Measurements from ENCODE around the gene LRRC2.

DNA sequence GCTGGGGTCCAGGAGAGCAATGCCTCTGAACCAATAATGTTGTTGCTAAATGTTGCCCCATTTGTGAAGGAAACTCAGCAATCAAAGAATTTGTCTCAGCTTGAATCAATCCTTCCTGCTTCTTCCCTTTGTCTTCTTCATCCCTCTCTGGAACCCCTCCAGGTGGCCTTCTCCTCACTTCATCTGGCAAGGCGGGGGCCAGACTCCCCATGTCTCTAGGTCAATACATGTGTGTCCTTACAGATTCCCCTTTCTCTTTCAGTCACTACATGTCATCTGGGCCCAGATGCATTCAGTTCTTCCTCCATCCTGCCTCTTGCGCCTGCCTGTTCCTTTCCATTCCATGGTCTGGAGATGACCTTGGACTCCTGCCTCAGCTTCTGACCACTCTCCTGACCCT is 93.4 kb downstream of the LRRC2 start:
- TF ChIP-seq, protein P1, sequence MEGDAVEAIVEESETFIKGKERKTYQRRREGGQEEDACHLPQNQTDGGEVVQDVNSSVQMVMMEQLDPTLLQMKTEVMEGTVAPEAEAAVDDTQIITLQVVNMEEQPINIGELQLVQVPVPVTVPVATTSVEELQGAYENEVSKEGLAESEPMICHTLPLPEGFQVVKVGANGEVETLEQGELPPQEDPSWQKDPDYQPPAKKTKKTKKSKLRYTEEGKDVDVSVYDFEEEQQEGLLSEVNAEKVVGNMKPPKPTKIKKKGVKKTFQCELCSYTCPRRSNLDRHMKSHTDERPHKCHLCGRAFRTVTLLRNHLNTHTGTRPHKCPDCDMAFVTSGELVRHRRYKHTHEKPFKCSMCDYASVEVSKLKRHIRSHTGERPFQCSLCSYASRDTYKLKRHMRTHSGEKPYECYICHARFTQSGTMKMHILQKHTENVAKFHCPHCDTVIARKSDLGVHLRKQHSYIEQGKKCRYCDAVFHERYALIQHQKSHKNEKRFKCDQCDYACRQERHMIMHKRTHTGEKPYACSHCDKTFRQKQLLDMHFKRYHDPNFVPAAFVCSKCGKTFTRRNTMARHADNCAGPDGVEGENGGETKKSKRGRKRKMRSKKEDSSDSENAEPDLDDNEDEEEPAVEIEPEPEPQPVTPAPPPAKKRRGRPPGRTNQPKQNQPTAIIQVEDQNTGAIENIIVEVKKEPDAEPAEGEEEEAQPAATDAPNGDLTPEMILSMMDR (IDR thresholded peaks at IDR 0.05 in 2 of 3, conservative IDR thresholded peaks at IDR 0.05 in 1 of 3; ENCODE audit: insufficient read depth in 2 of 3, low read depth in 1 of 3, low read length in 3 of 3), result no peak
- no peak for TF ChIP-seq SMARCA5 (IDR thresholded peaks at IDR 0.05)
- TF ChIP-seq NONO (IDR thresholded peaks at IDR 0.05; ENCODE audit: low read depth in 2 of 2, low read length in 1 of 2), result no peak
- TF ChIP-seq, protein P2, sequence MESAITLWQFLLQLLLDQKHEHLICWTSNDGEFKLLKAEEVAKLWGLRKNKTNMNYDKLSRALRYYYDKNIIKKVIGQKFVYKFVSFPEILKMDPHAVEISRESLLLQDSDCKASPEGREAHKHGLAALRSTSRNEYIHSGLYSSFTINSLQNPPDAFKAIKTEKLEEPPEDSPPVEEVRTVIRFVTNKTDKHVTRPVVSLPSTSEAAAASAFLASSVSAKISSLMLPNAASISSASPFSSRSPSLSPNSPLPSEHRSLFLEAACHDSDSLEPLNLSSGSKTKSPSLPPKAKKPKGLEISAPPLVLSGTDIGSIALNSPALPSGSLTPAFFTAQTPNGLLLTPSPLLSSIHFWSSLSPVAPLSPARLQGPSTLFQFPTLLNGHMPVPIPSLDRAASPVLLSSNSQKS (CRISPR knock-in tag; IDR thresholded peaks at IDR 0.05), result no peak
- TF ChIP-seq POLR2AphosphoS5 (IDR thresholded peaks at IDR 0.05; ENCODE audit: control insufficient read depth, insufficient read depth, low read depth, low read length), result no peak
- TF ChIP-seq ZFPM2 (CRISPR knock-in tag; IDR thresholded peaks at IDR 0.05), result no peak
- no peak for TF ChIP-seq ZNF445 (CRISPR knock-in tag; IDR thresholded peaks at IDR 0.05; ENCODE audit: low read depth)
- no peak for TF ChIP-seq RBFOX2 (IDR thresholded peaks at IDR 0.05; ENCODE audit: low read depth, low read length)
- no peak for TF ChIP-seq NFIC (IDR thresholded peaks at IDR 0.05)
